ENCODE data around the gene CAND1.

The CAND1 gene

GRCh38 chr12:67280088-67280487, 10.9 kb downstream of the CAND1 start:
- H3K36me3 ChIP-seq (ENCODE audit: insufficient read depth, insufficient read length, low read length) = peaks cover 34% of the 10 kb centered on the region
- no peak for DNase-seq (ENCODE audit: low read depth, low spot score)
- TF ChIP-seq ZNF274 (IDR thresholded peaks at IDR 0.05; ENCODE audit: low read depth, low read length) = no peak
- TF ChIP-seq YY1 (IDR thresholded peaks at IDR 0.05; ENCODE audit: insufficient read depth, insufficient read length) = no peak
- no peak for TF ChIP-seq SUZ12 (IDR thresholded peaks at IDR 0.05; ENCODE audit: extremely low read depth, insufficient read depth, insufficient read length)
- H3K4me1 ChIP-seq (ENCODE audit: insufficient read depth, insufficient read length) = no peaks in the 10 kb centered on the region
- H3K9ac ChIP-seq (ENCODE audit: insufficient read length, low read depth) = no peak overlapping the region
- H3K4me3 ChIP-seq (ENCODE audit: insufficient read length, low read depth) = no peak overlapping the region
- H3K27me3 ChIP-seq (ENCODE audit: insufficient read depth, insufficient read length) = no peaks in the 10 kb centered on the region
- H3K9me3 ChIP-seq (ENCODE audit: insufficient read depth, low read length) = no peaks in the 10 kb centered on the region

DNA sequence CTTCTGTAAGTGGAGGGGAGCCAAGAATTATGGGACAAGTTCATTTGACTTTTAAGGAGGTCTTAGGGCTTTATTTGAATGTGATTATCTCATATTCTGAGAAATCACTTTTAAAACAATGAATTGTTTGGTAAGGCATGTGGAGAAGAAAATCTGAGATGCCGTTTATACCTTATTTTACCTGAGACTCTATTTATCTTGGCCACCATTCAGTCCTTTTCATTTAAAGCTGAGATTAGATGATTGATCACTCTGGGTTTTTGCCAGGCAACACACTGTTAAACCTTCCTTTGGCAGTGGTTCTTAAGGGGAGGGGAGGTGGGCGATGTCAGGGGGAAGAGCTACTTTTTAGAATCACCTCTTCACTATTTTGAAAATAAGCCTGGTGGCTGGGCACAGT, 11.4 kb downstream of the CAND1 start:
- H3K9ac ChIP-seq (ENCODE audit: insufficient read length, low read depth) = no peak overlapping the region
- H3K9me3 ChIP-seq (ENCODE audit: insufficient read depth, low read length) = no peaks in the 10 kb centered on the region
- no peaks in the 10 kb centered on the region for H3K27me3 ChIP-seq (ENCODE audit: insufficient read depth, insufficient read length)
- DNase-seq (ENCODE audit: low read depth, low spot score) = no peak
- no peak overlapping the region for H3K4me3 ChIP-seq (ENCODE audit: insufficient read length, low read depth)
- TF ChIP-seq SUZ12 (IDR thresholded peaks at IDR 0.05; ENCODE audit: extremely low read depth, insufficient read depth, insufficient read length) (no peak), YY1 (IDR thresholded peaks at IDR 0.05; ENCODE audit: insufficient read depth, insufficient read length) (no peak), ZNF274 (IDR thresholded peaks at IDR 0.05; ENCODE audit: low read depth, low read length) (no peak)
- peaks cover 38% of the 10 kb centered on the region for H3K36me3 ChIP-seq (ENCODE audit: insufficient read depth, insufficient read length, low read length)
- H3K4me1 ChIP-seq (ENCODE audit: insufficient read depth, insufficient read length) = no peaks in the 10 kb centered on the region

- Histone ChIP-seq H3K36me3 (ENCODE audit: insufficient read depth, insufficient read length, low read length) (peaks cover 55% of the 10 kb centered on the region), H3K4me1 (ENCODE audit: insufficient read depth, insufficient read length) (no peaks in the 10 kb centered on the region), H3K4me3 (ENCODE audit: insufficient read length, low read depth) (no peak overlapping the region), H3K9ac (ENCODE audit: insufficient read length, low read depth) (no peak overlapping the region), H3K27me3 (ENCODE audit: insufficient read depth, insufficient read length) (no peaks in the 10 kb centered on the region), H3K9me3 (ENCODE audit: insufficient read depth, low read length) (no peaks in the 10 kb centered on the region)
- no peak for TF ChIP-seq SUZ12 (IDR thresholded peaks at IDR 0.05; ENCODE audit: extremely low read depth, insufficient read depth, insufficient read length)
- DNase-seq (ENCODE audit: low read depth, low spot score) = no peak
Measured at GRCh38 chr12:67284561-67284960, 15.4 kb downstream of the CAND1 start.

DNA sequence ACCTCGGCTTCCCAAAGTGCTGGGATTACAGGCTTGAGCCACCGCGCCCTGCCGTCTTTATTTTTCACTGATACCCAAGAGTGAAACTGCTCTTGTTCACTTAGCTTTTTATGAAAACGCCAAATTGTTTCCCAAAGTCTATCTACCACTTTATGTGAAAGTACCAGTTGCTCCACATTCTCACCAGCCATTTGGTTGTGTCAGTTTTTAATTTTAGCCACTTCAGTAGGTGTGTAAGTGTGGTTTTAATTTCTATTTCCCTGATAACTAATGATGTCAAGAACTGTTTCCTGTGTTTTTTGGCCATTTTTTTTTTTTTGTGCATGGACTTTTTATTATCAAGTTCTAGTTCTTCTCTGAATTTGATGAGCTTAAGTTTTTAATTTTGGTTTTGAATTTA, 17.1 kb downstream of the CAND1 start:
- Histone ChIP-seq H3K9ac (ENCODE audit: insufficient read length, low read depth) (no peak overlapping the region), H3K27me3 (ENCODE audit: insufficient read depth, insufficient read length) (no peaks in the 10 kb centered on the region), H3K4me1 (ENCODE audit: insufficient read depth, insufficient read length) (no peaks in the 10 kb centered on the region), H3K4me3 (ENCODE audit: insufficient read length, low read depth) (no peak overlapping the region), H3K36me3 (ENCODE audit: insufficient read depth, insufficient read length, low read length) (peaks cover 69% of the 10 kb centered on the region), H3K9me3 (ENCODE audit: insufficient read depth, low read length) (no peaks in the 10 kb centered on the region)
- no peak for DNase-seq (ENCODE audit: low read depth, low spot score)
- no peak for TF ChIP-seq YY1 (IDR thresholded peaks at IDR 0.05; ENCODE audit: insufficient read depth, insufficient read length)
- no peak for TF ChIP-seq ZNF274 (IDR thresholded peaks at IDR 0.05; ENCODE audit: low read depth, low read length)
- no peak for TF ChIP-seq SUZ12 (IDR thresholded peaks at IDR 0.05; ENCODE audit: extremely low read depth, insufficient read depth, insufficient read length)

DNA sequence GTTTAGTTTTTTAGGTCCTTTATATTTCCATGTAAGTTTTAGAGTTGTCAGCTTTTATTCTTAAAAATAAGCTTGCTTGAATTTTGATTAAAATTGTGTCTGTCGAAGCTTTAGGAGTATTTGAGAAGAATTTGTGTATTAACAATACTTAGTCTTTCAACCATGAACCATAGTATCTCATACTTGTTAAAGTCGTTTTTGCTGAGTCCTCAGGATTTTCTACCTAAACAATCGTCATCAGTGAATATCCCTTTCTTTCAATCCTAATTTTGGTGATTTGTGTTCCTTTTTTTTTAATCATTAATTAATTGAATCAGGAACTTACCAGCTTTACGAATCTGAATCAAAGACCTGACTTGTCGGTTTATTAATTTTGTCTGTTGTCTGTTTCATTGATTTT, 18.2 kb downstream of the CAND1 start:
- no peaks in the 10 kb centered on the region for H3K4me1 ChIP-seq (ENCODE audit: insufficient read depth, insufficient read length)
- DNase-seq (ENCODE audit: low read depth, low spot score) = no peak
- no peaks in the 10 kb centered on the region for H3K27me3 ChIP-seq (ENCODE audit: insufficient read depth, insufficient read length)
- H3K4me3 ChIP-seq (ENCODE audit: insufficient read length, low read depth) = no peak overlapping the region
- TF ChIP-seq ZNF274 (IDR thresholded peaks at IDR 0.05; ENCODE audit: low read depth, low read length) (no peak), YY1 (IDR thresholded peaks at IDR 0.05; ENCODE audit: insufficient read depth, insufficient read length) (no peak), SUZ12 (IDR thresholded peaks at IDR 0.05; ENCODE audit: extremely low read depth, insufficient read depth, insufficient read length) (no peak)
- no peak overlapping the region for H3K9ac ChIP-seq (ENCODE audit: insufficient read length, low read depth)
- H3K36me3 ChIP-seq (ENCODE audit: insufficient read depth, insufficient read length, low read length) = peaks cover 70% of the 10 kb centered on the region
- H3K9me3 ChIP-seq (ENCODE audit: insufficient read depth, low read length) = no peaks in the 10 kb centered on the region

DNA sequence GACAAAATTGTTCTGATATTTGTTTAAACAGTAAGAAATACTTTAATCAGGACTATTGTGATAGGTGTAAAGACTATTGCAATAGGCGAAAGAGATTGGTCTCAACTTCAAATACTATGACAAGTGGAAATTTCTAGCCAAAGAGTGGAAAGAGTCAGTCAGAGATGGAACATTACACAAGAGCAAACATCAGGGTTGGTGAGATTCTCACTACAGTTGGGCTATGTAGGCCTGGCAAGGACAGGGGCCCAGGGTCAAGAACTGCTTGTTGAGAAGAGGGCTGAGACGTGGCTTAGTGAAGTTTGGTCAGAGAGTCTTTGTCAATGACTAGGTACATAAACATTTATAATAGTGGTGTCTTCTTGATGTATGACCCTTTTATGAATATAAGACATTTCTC, 19.4 kb downstream of the CAND1 start:
- Histone ChIP-seq H3K9me3 (ENCODE audit: insufficient read depth, low read length) (no peaks in the 10 kb centered on the region), H3K4me3 (ENCODE audit: insufficient read length, low read depth) (no peak overlapping the region), H3K4me1 (ENCODE audit: insufficient read depth, insufficient read length) (no peaks in the 10 kb centered on the region), H3K36me3 (ENCODE audit: insufficient read depth, insufficient read length, low read length) (peaks cover 64% of the 10 kb centered on the region), H3K27me3 (ENCODE audit: insufficient read depth, insufficient read length) (no peaks in the 10 kb centered on the region), H3K9ac (ENCODE audit: insufficient read length, low read depth) (no peak overlapping the region)
- no peak for TF ChIP-seq SUZ12 (IDR thresholded peaks at IDR 0.05; ENCODE audit: extremely low read depth, insufficient read depth, insufficient read length)
- no peak for TF ChIP-seq YY1 (IDR thresholded peaks at IDR 0.05; ENCODE audit: insufficient read depth, insufficient read length)
- TF ChIP-seq ZNF274 (IDR thresholded peaks at IDR 0.05; ENCODE audit: low read depth, low read length) = no peak
- no peak for DNase-seq (ENCODE audit: low read depth, low spot score)

DNA sequence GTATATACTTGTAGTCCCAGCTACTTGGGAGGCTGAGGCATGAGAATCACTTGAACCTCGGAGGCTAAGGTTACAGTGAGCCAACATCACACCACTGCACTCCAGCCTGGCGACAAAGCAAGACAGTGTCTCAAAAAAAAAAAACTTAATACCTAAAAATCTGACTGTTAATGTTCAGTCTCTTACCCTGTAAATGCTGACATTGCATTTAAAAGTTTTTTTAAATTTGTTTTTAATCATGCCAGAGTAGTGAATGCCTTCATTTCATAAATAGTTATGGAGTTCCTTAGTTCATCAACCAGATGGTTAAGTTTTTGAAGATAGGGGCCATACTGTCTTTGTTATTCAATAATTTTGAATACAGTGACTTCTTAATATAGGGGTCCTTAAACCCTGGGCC, 21.2 kb downstream of the CAND1 start:
- TF ChIP-seq ZNF274 (IDR thresholded peaks at IDR 0.05; ENCODE audit: low read depth, low read length) (no peak), SUZ12 (IDR thresholded peaks at IDR 0.05; ENCODE audit: extremely low read depth, insufficient read depth, insufficient read length) (no peak), YY1 (IDR thresholded peaks at IDR 0.05; ENCODE audit: insufficient read depth, insufficient read length) (no peak)
- Histone ChIP-seq H3K4me1 (ENCODE audit: insufficient read depth, insufficient read length) (no peaks in the 10 kb centered on the region), H3K36me3 (ENCODE audit: insufficient read depth, insufficient read length, low read length) (peaks cover 63% of the 10 kb centered on the region), H3K9me3 (ENCODE audit: insufficient read depth, low read length) (no peaks in the 10 kb centered on the region), H3K9ac (ENCODE audit: insufficient read length, low read depth) (no peak overlapping the region), H3K4me3 (ENCODE audit: insufficient read length, low read depth) (no peak overlapping the region), H3K27me3 (ENCODE audit: insufficient read depth, insufficient read length) (no peaks in the 10 kb centered on the region)
- DNase-seq (ENCODE audit: low read depth, low spot score) = no peak

GRCh38 chr12:67299526-67299925, 30.4 kb downstream of the CAND1 start:
- Histone ChIP-seq H3K4me1 (ENCODE audit: insufficient read depth, insufficient read length) (no peaks in the 10 kb centered on the region), H3K4me3 (ENCODE audit: insufficient read length, low read depth) (no peak overlapping the region), H3K9ac (ENCODE audit: insufficient read length, low read depth) (no peak overlapping the region), H3K36me3 (ENCODE audit: insufficient read depth, insufficient read length, low read length) (peaks cover 94% of the 10 kb centered on the region), H3K9me3 (ENCODE audit: insufficient read depth, low read length) (no peaks in the 10 kb centered on the region), H3K27me3 (ENCODE audit: insufficient read depth, insufficient read length) (no peaks in the 10 kb centered on the region)
- no peak for DNase-seq (ENCODE audit: low read depth, low spot score)
- TF ChIP-seq YY1 (IDR thresholded peaks at IDR 0.05; ENCODE audit: insufficient read depth, insufficient read length) = no peak

All from NT2/D1 (cell line).